CMK (cell line): ENCODE measurements around the gene DMRTA2.

Source experiments
- DNase-seq: peaks from one replicate; pipeline ENCODE4 v3.0.0-alpha.2; 2010; ENCODE audit warnings: low read depth

The DMRTA2 gene

DNA sequence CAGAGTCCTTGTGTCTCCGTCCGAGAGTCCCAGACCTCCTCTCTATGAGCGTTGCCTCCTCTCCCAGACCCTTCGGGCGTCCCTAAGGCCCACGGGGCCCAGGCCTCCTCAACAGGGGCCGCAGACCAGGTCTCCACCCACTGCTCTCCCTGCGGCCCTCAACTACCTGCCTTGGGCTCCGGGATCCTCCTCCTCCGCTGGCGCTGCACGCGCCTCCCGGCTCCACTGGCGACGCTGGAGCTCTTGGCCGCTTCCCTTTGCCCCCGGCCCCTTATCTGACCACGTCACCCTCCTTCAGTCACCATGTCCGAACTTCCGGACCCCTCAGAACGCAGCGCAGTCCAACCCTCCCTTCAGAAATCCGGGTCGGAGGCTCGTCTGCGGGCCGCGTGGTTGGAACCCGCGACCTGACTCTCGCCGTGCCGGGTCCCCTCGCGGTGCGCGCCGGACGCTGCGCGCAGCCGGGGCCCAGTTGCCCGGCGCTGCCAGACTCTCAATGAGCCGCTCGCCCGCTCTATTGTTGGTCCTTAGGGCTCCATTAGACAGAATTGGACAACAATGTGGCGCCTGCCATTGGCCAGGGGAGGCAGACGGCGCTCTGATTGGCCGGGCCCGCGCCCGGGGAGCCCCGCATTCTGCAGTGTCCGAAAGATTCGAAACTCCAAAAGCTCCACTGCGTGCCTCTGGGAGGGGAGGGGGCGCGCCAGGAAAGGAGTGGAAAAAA lies at the start of gene DMRTA2:
TSS of gene DMRTA2 (minus strand) at position 498 of the 724 bp plus-strand sequence. CDS start 1,907 bp downstream, outside the sequence.
- DNase-seq, result no peak

DNA sequence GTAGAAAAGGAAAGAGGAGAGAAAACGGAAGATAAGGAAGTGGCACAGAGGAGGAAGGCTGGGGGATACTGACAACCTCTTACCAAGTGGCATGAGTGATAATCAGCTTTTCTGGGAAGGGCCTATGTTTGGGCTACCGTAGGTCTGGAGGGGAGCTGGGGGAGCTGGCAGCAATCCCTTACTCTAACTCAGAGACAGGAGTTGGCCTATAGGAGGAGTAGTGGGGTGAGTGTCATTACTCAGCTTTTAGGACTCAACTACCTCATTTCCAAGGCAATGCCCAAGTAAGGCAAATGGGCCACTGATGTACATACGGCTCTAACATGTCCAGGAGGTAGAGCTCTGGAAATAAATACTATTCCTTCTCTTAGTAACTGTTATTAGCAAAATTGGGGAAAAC lies 48.7 kb upstream of the DMRTA2 start:
- DNase-seq, result peak; percentile 25

DNA sequence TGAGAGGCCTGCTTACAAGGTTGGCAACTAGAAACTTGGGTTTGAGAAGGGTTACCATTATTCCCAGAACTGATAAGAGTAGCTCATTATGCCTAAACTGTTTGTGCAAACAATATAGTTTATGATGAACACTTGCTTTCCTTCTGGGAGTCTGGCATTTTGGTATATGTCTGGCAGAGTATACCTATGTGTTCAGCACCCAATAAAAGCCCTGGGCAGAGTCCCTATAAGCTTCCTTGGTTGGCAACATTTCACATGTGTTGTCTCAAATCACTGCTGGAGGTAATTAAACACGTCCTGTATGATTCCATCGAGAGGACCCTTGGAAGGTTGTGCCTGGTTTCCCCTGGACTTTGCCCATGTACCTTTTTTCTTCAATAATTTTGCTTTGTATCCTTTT lies 39.7 kb upstream of the DMRTA2 start:
- DNase-seq, result no peak

DNA sequence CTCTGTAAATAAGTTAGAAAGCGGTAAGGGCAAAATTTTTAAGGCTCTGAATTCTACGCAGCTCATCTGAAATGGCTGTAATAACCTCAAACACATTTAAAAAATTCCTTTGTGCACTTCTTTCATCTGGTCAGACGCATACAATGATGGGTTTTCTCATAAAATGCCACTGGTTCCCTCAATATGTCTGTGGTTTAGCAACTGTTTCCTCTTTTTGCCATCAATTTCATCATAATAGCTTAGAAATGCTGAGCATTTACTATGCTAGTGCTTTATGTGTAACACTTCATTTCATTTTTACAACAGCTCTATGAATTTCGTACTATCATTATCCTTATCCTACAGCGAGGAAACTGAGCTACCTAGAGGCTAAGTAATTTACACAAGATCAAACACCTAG lies 35.3 kb upstream of the DMRTA2 start:
- DNase-seq, result no peak

DNA sequence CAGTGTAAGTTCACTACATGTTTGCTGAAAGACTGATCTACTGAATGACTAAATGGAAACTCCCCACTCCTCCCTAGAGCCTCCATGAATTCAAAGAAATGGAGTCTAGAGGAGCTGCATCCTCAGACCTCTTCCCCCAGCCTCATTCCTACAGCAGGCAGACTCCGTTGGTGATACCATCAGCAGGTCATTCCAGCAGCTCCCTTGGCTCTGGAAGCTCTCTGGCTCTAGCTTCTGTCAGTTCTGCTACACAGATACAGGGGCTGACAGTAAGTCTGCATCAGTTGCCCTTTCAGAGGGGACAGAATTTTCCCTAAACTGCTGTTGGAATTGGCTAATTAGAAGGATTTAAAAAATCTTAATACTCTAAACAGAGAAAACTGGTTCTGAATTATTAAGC lies 31.7 kb upstream of the DMRTA2 start:
- no peak for DNase-seq

DNA sequence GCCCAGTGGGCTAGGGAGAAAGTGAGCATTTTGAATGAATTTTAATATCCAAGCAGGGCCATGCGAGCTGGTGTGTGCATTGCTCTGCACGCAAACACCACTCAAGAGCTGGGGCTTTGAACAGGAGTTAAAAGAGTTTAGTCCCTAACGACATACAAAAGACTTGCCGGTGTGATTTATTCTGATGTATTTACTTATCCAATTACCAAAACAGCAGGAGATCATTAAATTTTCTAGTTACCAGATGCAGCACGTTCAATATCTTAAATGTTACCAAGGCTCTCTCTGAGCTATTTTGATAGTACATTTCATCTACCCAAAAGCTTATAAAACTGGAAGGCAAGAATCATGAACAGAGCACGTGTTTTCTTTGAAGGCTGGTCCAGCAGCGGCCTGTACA lies 30.0 kb upstream of the DMRTA2 start:
- no peak for DNase-seq

DNA sequence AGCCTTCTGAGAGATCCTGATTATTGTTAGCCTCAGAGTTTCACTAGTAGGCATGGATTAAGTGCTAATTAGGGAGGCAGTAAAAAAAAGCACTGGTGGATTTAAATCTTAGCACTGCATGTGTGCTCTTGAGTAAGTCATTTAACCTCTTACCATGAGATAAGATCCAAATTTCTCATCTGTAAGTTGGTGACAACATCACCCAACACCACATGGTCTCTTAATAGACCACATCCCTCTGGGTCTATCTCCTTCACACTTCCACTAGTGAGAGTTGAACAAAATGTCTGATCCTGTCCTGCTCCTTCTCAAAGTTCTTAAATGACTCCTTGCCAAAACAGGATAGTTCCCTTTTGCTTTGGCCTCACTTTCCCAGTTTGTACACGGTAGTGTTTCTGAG lies 29.5 kb upstream of the DMRTA2 start:
- no peak for DNase-seq

DNA sequence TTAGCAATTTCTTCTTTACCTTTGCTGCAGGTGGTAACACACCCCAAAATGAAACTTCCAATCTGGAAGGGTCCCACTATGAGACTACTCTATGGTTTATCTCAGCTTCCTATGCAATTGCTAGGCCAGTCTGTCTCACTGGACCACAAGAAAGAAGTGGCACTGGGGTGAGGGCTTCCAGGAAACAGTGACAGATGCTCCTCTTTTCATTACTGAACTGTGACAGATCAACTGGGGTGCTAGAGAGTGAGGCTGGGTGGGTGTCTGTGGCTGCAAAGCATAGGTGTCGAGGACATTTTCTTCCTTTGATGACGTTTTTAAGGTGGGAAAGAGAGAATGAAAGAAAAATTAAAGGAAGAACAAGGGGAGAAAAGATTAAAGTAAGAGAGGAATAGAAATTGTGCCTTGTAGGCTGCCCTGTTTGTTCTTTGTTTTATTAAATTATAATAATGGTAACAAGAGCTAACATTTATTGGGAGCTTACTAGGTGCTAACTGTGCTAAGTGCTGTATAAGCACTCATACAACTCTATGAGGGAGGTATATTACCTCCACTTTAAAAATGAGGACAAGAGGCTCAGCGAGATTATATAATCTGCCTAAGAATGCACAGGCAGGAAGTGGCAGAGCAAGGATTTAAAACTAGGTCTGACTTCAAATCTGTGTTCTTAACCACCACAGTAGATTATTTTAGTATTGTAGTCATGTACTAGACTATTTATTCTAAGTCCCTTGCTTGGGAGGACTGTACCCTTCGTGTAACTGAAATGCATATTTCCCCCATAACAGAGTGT lies 27.8 kb upstream of the DMRTA2 start:
- no peak for DNase-seq

DNA sequence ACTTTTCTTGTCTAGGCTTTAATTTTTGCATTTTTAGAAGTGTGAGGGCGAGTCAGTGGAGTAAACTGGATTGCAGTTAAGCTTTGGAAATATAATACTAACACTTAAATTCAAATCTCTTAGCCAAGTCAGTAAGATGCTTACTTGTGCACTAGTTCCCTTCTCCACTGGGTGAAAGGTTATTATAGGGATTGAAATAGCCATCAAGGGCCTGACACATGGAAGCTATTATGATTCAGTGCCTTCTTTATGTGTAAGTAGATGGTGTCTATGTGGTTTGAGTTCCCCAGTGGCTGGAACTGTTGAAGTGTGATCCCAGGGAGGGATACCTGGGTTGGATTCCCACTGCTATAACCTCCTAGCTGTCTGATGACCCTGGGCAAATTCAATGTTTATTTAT lies 24.7 kb upstream of the DMRTA2 start:
- DNase-seq, result no peak

DNA sequence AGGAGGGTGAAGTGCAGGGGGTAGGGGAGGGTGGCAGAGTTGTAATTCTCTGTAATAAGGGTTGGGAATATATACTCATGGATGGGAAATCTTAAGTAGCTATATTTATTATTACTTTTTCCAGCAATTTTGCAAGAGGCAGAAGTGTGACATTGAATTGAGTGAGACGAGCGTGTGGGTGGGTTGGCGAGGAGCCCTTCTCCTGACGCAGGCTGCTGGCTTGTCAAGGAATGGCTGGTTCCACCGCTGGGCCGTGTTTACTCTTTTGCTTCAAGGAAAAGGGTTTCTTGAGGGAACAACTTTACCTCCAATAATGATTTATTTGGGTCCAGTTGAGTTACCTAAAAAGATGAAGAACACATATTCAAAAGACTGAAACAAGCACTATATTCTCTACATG lies 17.9 kb upstream of the DMRTA2 start:
- DNase-seq, result no peak

DNA sequence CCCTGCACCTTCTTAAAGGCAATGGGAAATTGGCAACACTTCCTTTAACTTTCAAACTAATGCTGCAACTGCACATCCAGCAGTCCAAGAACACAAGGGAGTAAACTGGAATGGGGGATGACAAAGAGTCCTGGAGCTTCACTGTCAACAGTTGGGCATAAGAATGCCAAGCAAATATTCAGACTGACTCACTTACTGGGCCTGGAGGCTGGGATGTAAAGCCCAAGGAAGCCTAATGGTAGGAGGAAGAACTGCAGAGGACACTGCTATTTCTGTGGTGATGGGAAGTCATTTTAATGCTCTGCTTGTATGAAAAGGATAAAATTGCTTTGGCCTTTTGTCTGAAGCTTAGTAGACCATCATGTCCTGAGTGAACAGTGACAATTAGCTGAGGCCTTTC lies 15.7 kb upstream of the DMRTA2 start:
- DNase-seq, result no peak

DNA sequence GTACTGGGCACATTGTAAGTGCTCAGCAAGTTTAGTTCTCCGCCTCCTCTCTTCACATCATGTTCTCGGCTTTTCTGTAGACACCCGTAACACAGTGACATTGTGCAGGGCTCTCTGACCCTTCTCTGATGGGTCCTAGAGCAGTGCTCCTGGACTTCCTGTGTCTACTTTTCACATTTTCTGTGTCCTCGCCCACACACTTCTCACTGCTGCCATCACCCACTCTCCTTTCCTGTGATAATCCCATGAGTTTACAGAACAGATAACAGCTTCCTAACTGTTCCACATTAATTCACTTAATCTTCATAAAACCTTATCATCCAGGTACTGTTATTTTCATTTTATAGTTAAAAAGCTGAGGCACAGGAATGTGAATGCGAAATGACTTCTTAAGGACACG lies 13.2 kb upstream of the DMRTA2 start:
- DNase-seq, result no peak

DNA sequence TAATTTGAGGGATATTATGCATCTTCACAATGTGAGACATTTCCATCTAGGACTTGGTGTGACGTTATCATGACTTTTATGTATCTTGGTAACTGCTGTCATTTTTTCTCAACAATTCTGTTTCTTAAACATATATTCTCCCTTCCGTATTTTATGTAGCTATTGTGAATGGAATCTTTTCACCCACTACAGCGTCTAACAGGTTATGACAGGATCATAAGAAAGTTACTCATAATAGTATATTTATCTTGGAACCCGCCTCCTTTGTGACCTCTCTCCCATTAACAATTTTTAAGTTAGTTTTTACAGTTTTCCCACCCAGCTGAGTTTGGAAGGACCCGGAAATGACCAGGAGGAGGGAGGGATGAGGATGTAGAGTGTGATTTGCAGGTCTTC lies 6.8 kb upstream of the DMRTA2 start:
- DNase-seq, result no peak

DNA sequence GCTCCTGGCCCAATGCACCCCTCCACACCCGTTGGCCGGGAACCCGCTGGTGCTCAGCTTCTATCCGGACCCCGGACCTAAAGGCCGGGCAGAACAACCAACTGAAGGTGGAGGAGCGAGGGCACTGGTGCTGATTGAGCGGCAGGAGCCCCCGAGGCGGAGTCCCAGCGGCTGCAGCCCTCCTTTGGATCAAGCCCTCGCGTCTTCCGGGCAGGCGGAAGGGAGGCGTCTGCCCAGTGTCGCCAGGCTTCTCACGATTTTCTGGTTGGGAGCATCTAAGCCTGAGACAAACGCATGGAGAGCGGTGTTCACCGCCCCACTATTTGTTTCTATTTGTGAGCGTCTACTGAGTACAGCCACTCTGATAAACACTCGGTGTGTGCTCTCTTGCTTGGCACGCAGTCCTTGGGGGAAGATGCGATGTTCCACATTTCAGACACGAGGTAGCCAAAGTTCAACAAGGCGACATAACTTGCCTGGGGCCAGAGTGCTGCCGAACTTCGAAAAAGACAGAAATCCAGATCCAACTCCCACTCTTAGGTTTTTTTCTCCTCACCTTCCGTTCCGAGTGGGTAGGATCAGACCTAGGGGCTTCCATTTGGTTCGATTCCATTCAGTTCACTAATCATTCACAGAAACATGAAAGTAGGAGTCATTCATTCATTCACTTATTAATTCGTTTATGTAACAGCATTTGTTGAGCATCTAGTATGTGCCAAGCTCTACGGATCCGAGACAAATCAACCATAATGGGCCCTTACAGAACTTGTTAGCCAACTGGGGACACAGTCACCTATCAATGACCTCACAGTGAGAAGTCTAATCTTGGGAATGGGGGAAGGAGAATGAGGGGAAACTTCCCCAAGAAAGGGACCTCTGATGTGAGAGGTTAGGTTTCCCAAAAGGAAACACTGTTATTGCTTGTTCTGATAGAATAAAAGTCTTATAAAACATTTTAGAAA lies 4.9 kb upstream of the DMRTA2 start:
- DNase-seq, result no peak

DNA sequence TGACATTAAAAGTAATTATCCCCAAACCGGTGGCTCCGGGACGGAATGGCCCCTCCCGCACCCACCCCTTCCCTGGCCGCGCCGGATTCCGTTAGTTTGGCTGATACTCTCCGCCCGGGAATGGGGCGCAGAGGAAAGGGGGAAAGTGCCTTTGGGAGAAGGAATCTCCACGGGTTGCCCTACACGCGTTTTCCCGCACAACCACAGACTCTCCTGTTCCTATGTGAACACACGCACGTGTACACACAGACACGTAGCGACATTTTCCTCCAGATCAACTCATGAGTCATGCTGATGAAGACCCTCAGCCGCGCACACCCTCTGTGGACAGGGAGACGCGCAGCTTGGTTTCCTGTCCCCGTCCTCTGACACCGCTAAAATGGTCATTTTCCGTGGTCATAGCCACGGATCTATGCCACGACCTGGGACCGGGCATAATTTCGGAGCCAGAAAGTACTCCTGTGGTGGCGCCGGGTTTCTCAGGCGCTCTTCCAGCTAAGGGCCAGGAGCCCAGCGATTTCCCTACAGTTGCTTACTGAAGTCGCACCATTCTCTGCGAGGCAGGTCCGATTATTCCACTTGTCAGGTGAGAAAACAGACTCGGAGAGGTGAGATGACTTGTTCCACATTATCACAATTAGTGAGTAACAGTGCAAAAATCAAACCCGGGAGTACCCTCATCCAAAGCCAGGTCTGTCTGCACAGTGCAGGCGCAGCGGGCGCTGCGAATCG lies 4.0 kb upstream of the DMRTA2 start:
- DNase-seq, result no peak

DNA sequence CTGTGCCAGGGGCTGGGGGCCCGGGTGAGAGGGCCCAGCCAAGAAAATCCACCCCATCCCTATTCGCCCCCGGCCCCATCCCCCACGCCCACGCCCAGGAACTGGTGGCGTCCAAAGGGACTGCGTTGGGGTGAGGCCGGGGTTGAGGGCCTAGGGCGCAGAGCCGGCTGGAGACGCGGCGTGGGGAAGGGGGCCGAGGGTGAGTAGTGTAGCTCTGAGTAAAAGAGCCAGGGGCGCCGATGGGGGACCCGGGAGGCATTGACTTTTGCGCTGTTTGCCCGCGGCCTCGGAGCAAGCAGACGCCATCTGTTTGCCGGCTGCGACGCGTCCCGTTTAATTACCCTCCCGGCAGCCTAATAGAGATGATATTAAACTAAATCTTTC lies 3.5 kb upstream of the DMRTA2 start:
- no peak for DNase-seq

DNA sequence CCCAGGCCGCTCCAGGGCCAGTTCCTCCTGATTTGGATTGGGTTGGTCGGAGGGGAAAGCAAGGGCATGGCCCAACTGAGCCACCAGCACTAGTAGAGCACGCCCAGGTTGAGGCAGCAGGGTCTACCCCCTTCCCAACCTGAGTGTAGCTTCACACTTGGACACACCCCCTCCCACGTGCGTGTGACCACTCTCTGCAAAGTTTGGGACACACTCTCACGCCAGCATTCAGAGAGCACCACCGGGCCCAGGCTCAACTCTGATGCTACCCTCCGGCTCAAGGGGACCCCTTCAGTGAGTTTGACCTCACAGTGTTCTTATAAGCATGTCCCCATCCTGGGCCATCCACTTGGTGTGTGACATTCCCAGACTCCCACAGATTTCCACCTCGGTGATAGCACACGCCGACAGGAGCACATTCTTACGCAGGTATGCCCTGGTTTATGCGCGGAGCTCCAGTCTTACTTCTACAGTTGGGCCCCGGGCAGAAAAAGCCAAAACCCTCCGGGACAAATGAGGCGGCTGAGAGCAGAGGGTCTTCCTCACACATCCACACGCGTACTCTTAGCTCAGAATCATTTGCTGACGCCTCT lies 3.0 kb upstream of the DMRTA2 start:
- DNase-seq, result no peak

DNA sequence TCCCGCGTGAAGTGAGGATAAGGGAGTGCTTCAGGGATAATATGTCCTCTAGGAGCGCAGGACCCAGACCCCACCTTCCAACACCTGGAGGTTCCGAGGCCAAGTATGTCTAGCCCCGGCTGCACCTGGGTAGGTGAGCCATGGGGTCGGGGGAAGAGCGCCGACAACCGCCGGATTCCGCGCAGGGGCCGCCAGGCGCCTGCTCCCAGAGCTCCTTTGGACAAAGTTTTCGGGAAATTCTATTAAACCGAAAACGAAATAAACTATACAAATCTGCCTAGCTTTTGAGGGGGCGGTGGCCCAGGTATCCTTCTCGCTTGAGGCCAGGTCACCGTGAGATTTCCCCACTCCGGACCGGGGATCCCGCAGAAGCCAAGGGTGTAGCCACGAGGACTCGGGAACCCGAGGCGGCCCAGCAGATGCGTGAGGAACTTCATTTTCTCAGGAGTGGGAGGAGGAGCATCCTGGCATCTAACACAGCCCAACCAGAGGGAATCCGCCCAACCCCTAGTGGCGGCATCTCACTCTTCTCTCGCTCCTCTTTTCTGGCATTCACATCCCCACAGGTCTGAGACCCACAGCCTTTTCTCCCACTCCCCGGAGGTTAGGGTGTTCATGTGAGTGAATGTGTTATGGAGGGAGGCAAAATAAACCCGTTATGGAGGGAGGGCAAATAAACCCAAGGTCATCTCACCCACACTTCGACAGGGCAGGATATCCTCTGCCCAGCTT lies 2.3 kb upstream of the DMRTA2 start:
- no peak for DNase-seq

DNA sequence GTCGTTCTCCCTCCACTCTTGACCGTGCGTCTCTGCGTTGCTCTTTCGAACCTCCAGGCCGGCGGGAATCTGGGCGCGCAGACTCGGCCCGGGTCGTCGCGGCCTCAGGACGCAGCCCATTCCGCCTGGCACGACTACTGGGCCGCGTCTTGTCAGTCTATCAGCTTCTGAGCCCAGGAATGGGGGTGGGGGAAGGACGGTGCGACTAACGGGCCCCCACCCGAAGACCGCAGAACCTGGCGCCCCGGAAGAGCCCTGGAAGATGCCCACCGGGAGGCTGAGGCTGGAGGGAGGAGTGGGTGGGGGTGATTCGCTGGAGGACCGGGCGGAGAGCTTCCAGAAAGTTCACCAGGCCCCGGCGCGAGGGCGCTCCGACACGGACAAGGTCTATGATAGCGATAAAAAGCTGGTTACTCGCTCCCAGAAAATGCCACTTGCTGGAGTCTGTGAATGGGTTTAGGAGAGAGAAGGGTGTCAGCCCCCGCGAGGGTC lies 1.7 kb upstream of the DMRTA2 start:
- DNase-seq, result no peak

DNA sequence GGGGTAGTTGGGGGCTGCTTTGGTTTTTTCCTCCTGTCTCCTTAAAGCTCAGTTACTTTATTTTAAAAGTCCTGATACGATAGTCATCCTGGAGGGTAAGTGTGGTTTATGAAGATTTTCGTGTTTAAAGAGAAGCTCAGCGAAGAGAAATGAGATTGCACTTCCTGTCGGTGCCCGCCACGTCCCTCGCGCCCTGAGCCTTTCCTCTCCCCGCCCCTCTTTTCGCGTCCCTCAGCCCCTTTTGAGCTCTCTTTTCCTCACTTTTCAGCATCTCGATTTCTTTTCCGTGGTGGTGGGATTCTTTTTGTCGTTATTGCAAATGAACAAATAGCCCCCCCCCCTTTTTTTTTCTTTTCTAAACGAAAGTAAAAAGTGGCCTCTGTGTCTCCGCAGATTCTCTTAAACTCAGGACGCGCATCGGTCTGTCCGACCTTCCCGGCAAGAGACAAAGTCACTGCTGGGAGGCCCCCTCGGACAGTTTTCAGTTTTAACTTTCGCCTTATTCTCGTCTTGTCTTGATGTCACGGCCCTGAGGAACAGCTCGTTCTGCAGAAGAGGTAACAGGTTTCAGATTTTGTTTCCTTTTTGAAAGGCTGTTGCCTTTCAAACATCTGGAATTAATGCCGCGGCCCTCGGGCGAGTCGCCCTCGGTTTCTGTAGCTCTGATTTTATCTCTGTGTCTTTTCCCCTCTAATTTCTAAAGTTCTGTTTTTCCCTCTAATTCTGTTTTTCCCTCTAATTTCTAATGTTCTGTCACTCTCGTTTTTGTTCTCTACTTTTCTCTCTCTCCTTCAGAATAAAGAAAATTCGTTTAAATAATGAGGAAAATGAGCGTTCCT lies 1.0 kb upstream of the DMRTA2 start:
- DNase-seq, result peak; percentile 1
